Thoracic aorta (tissue), 2 donors: ENCODE results near the gene MAGOHB. TPM values are rescaled to one million over a fixed set of nuclear protein-coding genes. Genes with fewer than 3 reads are reported as not detected.

Experiments used
- ATAC-seq: fragments of 150-250 bp; one replicate; pipeline ENCODE4 v1.8.0; 2017; ENCODE audit warnings: low read depth; ENCODE audit not compliant: insufficient number of reproducible peaks, low FRiP score
- DNase-seq: peaks from one replicate; pipeline ENCODE4 v3.0.0-alpha.2; 2020; ENCODE audit warnings: low spot score
- H3K27ac ChIP-seq, 2 donors: fragments of 200-600 bp; sonication (generic); 1 replicate in 1 of 2; 2 replicates in 1 of 2; pipeline ENCODE4 v1.5.1; 2016; ENCODE audit warnings: mild to moderate bottlenecking in 2 of 2, moderate library complexity in 2 of 2
- H3K27me3 ChIP-seq: fragments of 200-600 bp; sonication (generic); replicated peaks from 2 replicates; pipeline ENCODE4 v1.6.0; 2016; ENCODE audit warnings: mild to moderate bottlenecking; ENCODE audit not compliant: insufficient read depth
- H3K36me3 ChIP-seq: fragments of 200-600 bp; sonication (generic); one replicate; pipeline ENCODE4 v1.5.1; 2016
- H3K4me1 ChIP-seq, 2 donors: fragments of 200-600 bp; sonication (generic); 1 replicate in 1 of 2; 2 replicates in 1 of 2; pipeline versions ENCODE4 v1.5.1 to v1.6.0; 2016; ENCODE audit warnings: low read depth in 2 of 2, mild to moderate bottlenecking in 1 of 2; ENCODE audit not compliant: control insufficient read depth in 1 of 2
- H3K4me3 ChIP-seq: fragments of 200-600 bp; sonication (generic); 2 replicates; pipeline ENCODE4 v1.5.1; 2016; ENCODE audit warnings: mild to moderate bottlenecking
- H3K9me3 ChIP-seq: fragments of 200-600 bp; sonication (generic); 2 replicates; pipeline ENCODE4 v1.5.1; 2016
- total RNA-seq, 2 donors: library from RNA; depleted of rRNA; stranded (reverse); fragments of >200 nt; gene quantifications; one replicate each; pipeline versions ENCODE4 v1.1.0 to v1.2.3, GENCODE V29; 2016
- TF ChIP-seq, protein P1 (sequence below): fragments of 200-600 bp; sonication (generic); IDR thresholded peaks from one replicate; pipeline ENCODE4 v1.5.1; 2019; ENCODE audit warnings: antibody characterized with exemption

MAGOHB gene
- total RNA-seq, 2 donors from 2014 or later: 8.2 to 25.3 TPM

- no peaks in the 10 kb centered on the region for H3K27me3 ChIP-seq
- DNase-seq (no peak), ATAC-seq (no peak)
- H3K4me1 ChIP-seq: no peaks in the 10 kb centered on the region
- no peaks in the 10 kb centered on the region for H3K36me3 ChIP-seq
- H3K27ac ChIP-seq: no peak overlapping the region
- H3K4me3 ChIP-seq: no peak overlapping the region
- peaks cover 5% of the 10 kb centered on the region for H3K9me3 ChIP-seq
- TF ChIP-seq, protein P1, sequence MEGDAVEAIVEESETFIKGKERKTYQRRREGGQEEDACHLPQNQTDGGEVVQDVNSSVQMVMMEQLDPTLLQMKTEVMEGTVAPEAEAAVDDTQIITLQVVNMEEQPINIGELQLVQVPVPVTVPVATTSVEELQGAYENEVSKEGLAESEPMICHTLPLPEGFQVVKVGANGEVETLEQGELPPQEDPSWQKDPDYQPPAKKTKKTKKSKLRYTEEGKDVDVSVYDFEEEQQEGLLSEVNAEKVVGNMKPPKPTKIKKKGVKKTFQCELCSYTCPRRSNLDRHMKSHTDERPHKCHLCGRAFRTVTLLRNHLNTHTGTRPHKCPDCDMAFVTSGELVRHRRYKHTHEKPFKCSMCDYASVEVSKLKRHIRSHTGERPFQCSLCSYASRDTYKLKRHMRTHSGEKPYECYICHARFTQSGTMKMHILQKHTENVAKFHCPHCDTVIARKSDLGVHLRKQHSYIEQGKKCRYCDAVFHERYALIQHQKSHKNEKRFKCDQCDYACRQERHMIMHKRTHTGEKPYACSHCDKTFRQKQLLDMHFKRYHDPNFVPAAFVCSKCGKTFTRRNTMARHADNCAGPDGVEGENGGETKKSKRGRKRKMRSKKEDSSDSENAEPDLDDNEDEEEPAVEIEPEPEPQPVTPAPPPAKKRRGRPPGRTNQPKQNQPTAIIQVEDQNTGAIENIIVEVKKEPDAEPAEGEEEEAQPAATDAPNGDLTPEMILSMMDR: no peak
These were observed 28.5 kb upstream of the MAGOHB start for GRCh38 chr12:10641735-10642500.

DNA sequence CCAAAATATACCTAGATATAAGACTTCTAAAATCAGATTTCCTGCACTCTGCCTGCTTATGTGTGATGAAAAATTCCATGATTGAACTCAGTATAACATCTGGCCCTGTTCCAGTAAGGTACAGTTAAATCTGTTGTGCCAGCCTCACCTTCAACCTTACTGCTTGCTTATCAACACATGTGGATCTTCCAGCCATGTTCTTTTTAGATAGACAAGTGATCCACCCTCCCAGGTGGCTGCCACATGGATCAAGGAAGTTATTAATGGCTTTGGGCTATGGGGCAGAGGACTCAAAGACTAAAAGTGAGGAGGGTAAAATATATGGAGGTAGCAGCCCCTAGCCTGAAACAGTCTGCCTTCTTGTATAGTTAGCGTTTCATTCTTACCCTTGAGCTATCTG, 25.3 kb upstream of the MAGOHB start:
- ATAC-seq (no peak), DNase-seq (no peak)
- no peak overlapping the region for H3K27ac ChIP-seq
- H3K4me1 ChIP-seq: no peaks in the 10 kb centered on the region
- TF ChIP-seq, protein P1: no peak
- H3K4me3 ChIP-seq: no peak overlapping the region
- H3K27me3 ChIP-seq: no peaks in the 10 kb centered on the region
- no peaks in the 10 kb centered on the region for H3K36me3 ChIP-seq
- no peaks in the 10 kb centered on the region for H3K9me3 ChIP-seq

GRCh38 chr12:10636611-10637010, 23.2 kb upstream of the MAGOHB start:
- TF ChIP-seq, protein P1: no peak
- Histone ChIP-seq H3K4me1 (no peaks in the 10 kb centered on the region), H3K27me3 (no peaks in the 10 kb centered on the region), H3K36me3 (no peaks in the 10 kb centered on the region), H3K4me3 (no peak overlapping the region), H3K9me3 (no peaks in the 10 kb centered on the region), H3K27ac (no peak overlapping the region)
- DNase-seq: no peak
- ATAC-seq: no peak

- TF ChIP-seq, protein P1: no peak
- H3K9me3 ChIP-seq: no peaks in the 10 kb centered on the region
- H3K4me1 ChIP-seq: no peaks in the 10 kb centered on the region
- H3K27me3 ChIP-seq: no peaks in the 10 kb centered on the region
- no peak overlapping the region for H3K27ac ChIP-seq
- no peak overlapping the region for H3K4me3 ChIP-seq
- ATAC-seq (no peak), DNase-seq (no peak)
- H3K36me3 ChIP-seq: no peaks in the 10 kb centered on the region
These were observed 22.7 kb upstream of the MAGOHB start for GRCh38 chr12:10636124-10636523.

DNA sequence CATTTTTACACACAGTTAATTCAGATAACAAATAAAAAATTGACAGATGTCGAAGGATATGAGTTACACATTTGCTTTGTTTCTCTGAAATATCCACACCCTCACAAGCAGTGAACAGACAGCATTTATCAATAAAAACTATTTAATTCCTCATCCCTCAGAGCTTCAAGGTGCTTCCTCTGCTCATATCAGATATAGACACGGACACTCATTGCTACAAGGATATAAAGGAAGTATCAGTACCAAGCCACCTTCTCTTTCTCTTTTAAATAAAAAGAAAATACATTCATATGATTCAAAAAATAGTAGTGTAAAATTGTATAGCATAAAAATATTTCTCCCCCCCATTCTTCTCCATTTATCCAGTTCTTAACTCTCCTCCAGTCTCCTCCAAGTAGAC, 21.9 kb upstream of the MAGOHB start:
- ATAC-seq (no peak), DNase-seq (no peak)
- H3K4me3 ChIP-seq: no peak overlapping the region
- no peaks in the 10 kb centered on the region for H3K4me1 ChIP-seq
- no peaks in the 10 kb centered on the region for H3K36me3 ChIP-seq
- H3K9me3 ChIP-seq: no peaks in the 10 kb centered on the region
- TF ChIP-seq, protein P1: no peak
- no peak overlapping the region for H3K27ac ChIP-seq
- H3K27me3 ChIP-seq: no peaks in the 10 kb centered on the region
